ENCODE results near the gene OSTC.

DNA sequence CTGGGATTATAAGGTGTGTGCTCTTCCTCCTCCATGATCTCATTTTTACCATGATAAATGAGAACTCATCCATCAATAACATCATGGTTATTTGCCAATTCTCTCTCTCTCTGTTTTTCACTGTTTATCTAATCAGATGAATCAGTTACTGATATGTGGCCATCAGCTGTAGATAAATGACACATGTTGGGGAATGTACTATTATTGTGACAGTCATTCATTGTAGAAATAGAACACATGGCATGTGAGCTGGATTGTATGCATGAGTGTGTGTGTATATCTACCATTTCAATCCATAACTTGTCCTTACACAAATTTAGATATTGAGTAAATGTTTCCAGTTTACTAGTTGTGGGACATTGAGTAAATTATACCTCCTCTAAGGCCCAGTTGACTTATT lies 53.0 kb downstream of the OSTC start:
- TF ChIP-seq, protein P1, sequence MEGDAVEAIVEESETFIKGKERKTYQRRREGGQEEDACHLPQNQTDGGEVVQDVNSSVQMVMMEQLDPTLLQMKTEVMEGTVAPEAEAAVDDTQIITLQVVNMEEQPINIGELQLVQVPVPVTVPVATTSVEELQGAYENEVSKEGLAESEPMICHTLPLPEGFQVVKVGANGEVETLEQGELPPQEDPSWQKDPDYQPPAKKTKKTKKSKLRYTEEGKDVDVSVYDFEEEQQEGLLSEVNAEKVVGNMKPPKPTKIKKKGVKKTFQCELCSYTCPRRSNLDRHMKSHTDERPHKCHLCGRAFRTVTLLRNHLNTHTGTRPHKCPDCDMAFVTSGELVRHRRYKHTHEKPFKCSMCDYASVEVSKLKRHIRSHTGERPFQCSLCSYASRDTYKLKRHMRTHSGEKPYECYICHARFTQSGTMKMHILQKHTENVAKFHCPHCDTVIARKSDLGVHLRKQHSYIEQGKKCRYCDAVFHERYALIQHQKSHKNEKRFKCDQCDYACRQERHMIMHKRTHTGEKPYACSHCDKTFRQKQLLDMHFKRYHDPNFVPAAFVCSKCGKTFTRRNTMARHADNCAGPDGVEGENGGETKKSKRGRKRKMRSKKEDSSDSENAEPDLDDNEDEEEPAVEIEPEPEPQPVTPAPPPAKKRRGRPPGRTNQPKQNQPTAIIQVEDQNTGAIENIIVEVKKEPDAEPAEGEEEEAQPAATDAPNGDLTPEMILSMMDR (IDR thresholded peaks at IDR 0.05): no peak
- TF ChIP-seq POLR2A (IDR thresholded peaks at IDR 0.05): no peak
